H1 (cell line): ENCODE measurements around the gene HMG20A.

Experiments used
- POLR2A ChIP-seq, 2 experiments: IDR thresholded peaks; 1 replicate in 1 of 2; 2 replicates in 1 of 2; pipeline ENCODE4 v1.6.1; 2011; ENCODE audit warnings: low read depth in 2 of 2, low read length in 2 of 2, mild to moderate bottlenecking in 2 of 2; ENCODE audit errors: control extremely low read depth in 1 of 2
- ZNF274 ChIP-seq: IDR thresholded peaks from 2 replicates; pipeline ENCODE4 v1.7.0; 2012; ENCODE audit warnings: low read length, borderline replicate concordance; ENCODE audit errors: extremely low read depth
- TF ChIP-seq, protein P1 (sequence below), 3 experiments: IDR thresholded peaks; 1 replicate in 2 of 3; 2 replicates in 1 of 3; pipeline versions ENCODE4 v1.5.1 to v1.6.1; 2011; ENCODE audit warnings: low read length in 3 of 3, mild to moderate bottlenecking in 3 of 3, inconsistent platforms in 2 of 3, low read depth in 1 of 3, moderate library complexity in 1 of 3; ENCODE audit not compliant: insufficient read depth in 1 of 3; ENCODE audit errors: control extremely low read depth in 1 of 3

GRCh38 chr15:77412972-77413698 lies 7.6 kb upstream of the HMG20A start:
- TF ChIP-seq POLR2A (IDR thresholded peaks at IDR 0.05; ENCODE audit: control extremely low read depth in 1 of 2, low read depth in 2 of 2, low read length in 2 of 2) (no peak), ZNF274 (no peak)
- TF ChIP-seq, protein P1, sequence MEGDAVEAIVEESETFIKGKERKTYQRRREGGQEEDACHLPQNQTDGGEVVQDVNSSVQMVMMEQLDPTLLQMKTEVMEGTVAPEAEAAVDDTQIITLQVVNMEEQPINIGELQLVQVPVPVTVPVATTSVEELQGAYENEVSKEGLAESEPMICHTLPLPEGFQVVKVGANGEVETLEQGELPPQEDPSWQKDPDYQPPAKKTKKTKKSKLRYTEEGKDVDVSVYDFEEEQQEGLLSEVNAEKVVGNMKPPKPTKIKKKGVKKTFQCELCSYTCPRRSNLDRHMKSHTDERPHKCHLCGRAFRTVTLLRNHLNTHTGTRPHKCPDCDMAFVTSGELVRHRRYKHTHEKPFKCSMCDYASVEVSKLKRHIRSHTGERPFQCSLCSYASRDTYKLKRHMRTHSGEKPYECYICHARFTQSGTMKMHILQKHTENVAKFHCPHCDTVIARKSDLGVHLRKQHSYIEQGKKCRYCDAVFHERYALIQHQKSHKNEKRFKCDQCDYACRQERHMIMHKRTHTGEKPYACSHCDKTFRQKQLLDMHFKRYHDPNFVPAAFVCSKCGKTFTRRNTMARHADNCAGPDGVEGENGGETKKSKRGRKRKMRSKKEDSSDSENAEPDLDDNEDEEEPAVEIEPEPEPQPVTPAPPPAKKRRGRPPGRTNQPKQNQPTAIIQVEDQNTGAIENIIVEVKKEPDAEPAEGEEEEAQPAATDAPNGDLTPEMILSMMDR (IDR thresholded peaks at IDR 0.05; ENCODE audit: control extremely low read depth in 1 of 3, insufficient read depth in 1 of 3, low read depth in 1 of 3, low read length in 3 of 3), result no peak
